Measurements from ENCODE around the gene FAM110C.
"Not testable (repeated sequence)": the region's sequence is repeated elsewhere in the genome, so short reads cannot be mapped to it uniquely, and the experiment has no call there.

Gene FAM110C

DNA sequence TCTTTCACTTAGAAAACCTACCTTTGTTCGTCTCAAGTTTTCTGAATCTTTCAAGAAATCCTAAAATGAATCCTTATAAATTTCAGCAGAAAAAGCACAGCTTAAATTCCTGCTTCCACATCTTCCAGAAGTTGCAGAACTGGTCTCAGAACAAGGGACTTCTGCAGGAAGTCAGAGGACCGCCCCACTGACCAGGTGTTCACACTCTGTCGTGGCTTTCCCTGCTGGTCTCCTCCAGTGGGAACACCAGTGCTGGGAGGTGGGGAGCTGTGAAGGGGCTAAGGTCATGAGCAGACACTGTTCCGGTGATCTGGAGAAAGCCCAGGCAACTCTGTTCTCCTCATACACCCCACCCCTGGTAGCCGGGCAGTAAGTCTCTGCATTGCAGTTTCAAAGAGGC lies 3.5 kb downstream of the FAM110C start:
- DNase-seq, result no peak

DNA sequence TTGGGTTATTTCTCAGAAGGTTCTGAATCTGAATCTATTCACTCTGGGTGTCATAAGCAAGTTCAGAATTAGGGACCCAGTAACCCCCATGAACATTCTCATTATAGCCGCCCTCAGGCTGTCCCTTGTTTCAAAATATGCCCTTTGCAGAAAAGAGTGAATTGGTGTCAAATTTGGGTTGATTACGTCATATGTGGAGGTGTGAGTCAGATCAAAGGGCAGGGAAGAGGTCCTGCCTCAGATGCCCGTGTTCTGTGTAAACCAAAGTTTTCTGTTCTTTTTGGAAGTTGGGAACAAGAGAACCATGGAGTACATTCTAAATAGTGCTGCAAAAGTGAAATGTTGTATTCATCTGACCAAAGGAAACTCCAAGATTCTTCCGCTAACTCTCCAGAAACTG lies 5.8 kb downstream of the FAM110C start:
- no peak for DNase-seq

DNA sequence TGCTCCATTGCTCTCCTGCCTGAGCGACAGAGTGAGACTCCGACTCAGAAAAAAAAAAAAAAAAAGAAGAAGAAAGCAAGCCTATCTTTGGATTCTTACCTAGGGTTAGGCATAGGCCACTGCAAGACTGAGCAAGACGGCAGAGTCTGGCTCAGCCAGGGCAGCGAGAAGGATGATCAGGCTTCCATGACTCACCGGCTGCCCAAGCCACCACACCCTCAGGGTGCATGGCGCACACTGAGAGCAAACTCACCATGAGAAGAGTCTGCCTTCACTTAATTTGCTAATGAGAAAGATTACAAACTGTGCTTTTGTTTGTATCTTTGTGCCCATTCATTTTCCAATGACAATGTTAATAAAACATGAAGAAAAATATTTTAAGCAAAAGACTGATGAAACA lies 8.2 kb downstream of the FAM110C start:
- no peak for DNase-seq

DNA sequence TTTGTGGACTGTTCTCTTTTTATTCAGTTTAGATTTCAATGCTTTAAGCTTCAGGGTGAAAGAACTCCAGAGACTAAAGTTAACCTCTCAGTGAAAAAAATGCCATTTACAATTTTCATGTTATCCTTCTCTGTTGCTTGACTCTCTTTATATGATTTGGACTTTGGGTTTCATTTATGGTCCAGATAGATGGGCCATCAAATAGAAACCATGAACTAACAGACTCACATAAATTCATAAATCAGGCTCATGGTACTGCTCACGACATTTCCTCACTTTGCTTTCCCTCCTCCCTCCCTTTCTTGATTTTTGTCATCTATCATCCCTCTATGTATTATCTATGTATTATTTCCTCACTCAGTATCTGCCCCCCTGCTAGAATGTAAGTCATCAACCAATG lies 10.0 kb downstream of the FAM110C start:
- DNase-seq, result no peak

GRCh38 chr2:35852-36251 lies 10.5 kb downstream of the FAM110C start:
- no peak for DNase-seq

DNA sequence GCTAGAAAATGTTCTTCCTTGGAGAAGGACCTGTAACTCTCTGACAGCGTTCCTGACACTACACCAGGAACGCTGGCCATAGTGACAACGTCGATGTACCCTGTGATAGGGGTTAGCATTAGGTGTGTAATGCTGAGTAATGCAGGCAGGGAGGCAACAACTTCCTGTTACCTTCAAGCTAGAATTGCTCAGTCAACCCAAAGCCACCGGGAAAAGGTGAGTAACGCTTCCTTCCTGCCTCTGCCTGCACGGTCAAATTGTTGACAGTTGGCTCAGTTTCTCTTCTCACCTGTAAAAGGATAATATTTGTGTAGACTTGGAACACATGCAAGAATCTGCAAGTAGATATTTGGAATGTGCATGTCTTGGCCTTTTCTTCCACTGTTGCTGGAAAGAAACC lies 12.7 kb downstream of the FAM110C start:
- no peak for DNase-seq

GRCh38 chr2:32068-32467 lies 14.2 kb downstream of the FAM110C start:
- no peak for DNase-seq

- no peak for DNase-seq
These were observed 17.1 kb downstream of the FAM110C start for GRCh38 chr2:29253-29652.

GRCh38 chr2:28406-28975 lies 17.8 kb downstream of the FAM110C start:
- no peak for DNase-seq

GRCh38 chr2:26891-27290 lies 19.4 kb downstream of the FAM110C start:
- DNase-seq, result no peak

- DNase-seq, result no peak
These were observed 20.8 kb downstream of the FAM110C start for GRCh38 chr2:25543-25942.

DNA sequence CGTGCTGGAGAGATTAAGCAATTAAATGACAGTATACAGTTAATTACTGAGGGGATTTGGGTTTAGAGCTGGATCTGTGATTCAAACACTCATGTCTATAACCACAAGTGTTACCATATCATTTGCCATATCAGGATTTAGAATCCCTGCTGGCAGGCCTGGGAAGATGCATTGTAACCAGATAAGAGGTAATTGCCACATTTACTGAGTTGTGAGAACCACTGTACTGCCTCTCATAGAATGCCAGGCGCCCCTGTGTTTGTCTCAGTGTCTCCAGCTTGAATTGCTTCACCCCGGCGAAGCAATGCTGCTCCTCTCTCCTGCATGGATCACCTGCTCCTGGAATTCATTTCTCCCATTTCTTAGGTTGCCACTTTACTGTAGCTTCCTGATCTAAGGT lies 21.7 kb downstream of the FAM110C start:
- DNase-seq, result not testable (repeated sequence)

DNA sequence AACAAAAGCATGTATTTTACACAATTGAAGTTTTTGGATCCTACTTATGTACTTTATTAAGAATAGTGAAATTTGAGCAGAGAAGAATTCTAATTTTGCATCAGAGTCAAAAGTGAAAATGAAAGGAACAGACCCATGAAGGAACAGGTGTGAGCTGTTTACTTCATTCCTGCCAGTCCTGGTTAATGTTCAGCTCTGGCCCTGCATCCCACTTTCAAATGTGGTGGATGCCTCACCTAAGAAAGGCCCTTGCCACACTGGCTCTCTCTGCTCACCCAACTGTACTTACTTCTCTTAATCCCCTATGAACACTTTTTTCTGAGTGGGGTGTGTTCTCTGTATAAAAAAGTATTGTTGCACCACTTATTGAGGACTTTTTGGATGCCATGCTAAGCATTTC lies 22.2 kb downstream of the FAM110C start:
- no peak for DNase-seq

DNA sequence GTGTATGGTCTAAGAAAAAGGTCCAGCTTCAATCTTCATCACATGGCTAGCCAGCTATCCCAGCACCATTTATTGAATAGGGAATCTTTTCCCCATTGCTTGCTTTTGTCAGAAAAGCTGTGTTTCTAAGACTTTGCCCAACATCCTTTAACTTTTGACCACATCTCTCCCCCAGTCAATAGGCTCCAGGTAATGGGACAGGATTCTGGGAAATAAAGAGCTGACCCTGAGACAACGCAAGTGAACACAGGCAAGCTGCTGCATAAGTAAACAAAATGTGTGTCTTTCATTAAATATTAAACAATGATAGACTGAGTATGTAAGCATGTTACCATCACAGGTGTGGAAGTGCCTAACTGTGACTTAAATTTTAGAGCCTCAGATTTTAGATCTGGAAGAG lies 23.0 kb downstream of the FAM110C start:
- no peak for DNase-seq

- DNase-seq, result not testable (repeated sequence)
These were observed 24.1 kb downstream of the FAM110C start for GRCh38 chr2:22244-22643.

GRCh38 chr2:20259-20658 lies 26.0 kb downstream of the FAM110C start:
- not testable (repeated sequence) for DNase-seq

GRCh38 chr2:19505-19904 lies 26.8 kb downstream of the FAM110C start:
- DNase-seq, result no peak

GRCh38 chr2:18402-19271 lies 27.7 kb downstream of the FAM110C start:
- DNase-seq, result no peak

DNA sequence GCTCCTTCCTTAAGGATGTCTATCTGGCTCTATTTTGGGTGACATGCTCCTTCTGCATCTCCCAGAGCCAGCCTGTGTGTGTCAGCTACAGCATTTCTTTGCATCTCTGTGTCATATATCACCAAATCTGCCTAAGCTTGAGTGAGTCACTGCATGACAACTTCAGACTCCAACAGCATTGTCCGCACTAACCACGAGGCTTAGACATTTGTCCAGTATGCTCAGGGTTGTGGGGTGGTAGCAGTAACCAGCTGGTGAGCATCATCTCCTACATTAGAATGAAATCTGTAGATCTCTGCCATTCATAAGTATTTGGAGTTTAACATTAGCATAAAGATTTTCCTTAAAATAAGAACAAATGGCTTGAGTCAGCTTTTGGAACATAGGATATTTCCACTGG lies 30.4 kb downstream of the FAM110C start:
- not testable (repeated sequence) for DNase-seq

- no peak for DNase-seq
These were observed 34.9 kb downstream of the FAM110C start for GRCh38 chr2:11248-11941.

- DNase-seq, result no peak
These were observed 36.0 kb downstream of the FAM110C start for GRCh38 chr2:10222-10875.

Data from midbrain (tissue), 1 donor.